GM18520 (cell line): ENCODE data around the gene SMPDL3A.

Experiments
- ATAC-seq: cut with Tn5 transposase; IDR thresholded peaks from one replicate; pipeline ENCODE4 v1.9.1; 2021; ENCODE audit not compliant: unreplicated experiment

Gene SMPDL3A

DNA sequence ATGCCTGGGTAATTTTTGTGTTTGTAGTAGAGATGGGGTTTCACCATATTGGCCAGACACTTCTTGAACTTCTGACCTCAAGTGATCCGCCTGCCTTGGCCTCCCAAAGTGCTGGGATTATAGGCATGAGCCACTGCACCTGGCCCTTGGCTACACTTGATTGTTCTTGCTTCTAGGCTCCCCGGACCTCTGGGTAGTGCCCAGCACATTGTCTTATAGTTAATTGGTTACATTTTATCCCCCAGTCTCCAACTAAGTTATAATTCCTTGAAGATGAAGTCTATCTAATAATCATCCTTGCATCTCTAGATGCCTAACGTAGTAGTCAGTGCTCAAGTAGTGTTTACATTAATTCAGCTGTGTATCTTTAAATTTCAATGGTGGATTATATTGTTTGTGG lies 11.8 kb downstream of the SMPDL3A start:
- ATAC-seq, result no peak

GRCh38 chr6:122801397-122801796 lies 12.3 kb downstream of the SMPDL3A start:
- no peak for ATAC-seq

GRCh38 chr6:122803171-122803661 lies 14.2 kb downstream of the SMPDL3A start:
- ATAC-seq, result no peak

DNA sequence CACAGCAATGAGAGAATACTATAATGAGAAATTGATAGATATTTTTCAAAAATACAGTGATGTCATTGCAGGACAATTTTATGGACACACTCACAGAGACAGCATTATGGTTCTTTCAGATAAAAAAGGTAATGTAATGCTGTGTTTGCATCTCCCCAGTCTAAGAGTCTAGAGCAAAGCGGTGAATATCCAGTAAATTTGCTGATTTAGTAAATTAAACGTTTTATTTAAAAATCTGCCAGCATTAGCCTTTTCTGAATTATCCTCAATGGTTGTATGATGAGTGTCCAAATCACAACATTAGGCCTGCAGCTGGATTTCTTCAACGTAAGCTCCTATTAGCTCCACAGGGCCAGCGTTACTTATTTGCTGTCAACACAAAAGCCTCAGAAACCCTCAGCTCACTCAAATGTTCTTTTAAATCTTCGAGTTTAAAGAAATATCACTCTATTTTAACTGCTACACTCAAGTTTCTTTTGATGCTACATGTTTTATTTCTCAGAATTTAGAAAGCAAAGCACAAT lies 16.0 kb downstream of the SMPDL3A start:
- no peak for ATAC-seq

GRCh38 chr6:122806291-122806690 lies 17.2 kb downstream of the SMPDL3A start:
- ATAC-seq, result no peak

DNA sequence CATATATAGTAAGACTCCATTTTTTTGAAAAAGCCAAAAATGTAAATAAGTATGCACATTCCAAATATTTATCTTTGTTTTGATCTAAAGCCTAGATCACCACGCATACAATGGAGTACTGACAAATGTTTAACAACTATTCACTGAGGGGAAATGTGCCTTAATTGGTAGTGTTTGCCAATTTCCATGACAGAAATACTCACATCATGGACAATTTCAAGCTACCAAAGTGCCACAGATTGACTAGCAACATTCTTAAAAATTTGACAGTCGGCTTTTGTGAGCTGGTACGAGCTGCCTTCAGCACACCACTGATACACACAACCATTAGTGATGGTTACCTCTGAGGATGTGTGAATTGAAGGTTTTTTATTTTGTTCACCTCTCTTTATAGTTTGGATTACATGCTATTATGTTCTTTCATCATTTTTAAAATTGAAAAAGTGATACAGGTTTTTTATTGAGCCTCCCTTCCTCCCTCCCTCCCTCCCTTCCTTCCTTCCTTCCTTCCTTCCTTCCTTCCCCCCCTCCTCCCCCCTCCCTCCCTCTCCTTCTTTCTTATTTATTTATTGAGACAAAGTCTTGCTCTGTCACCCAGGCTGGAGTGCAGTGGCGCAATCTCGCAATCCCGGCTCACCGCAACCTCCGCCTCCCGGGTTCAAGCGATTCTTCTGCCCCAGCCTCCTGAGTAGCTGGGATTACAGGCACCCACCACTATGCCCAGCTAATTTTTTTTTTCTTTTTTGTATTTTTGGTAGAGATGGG lies 19.2 kb downstream of the SMPDL3A start:
- ATAC-seq, result no peak

- no peak for ATAC-seq
Measured at GRCh38 chr6:122809001-122809400, 19.9 kb downstream of the SMPDL3A start.

GRCh38 chr6:122809691-122810090 lies 20.6 kb downstream of the SMPDL3A start:
- no peak for ATAC-seq

GRCh38 chr6:122810189-122810588 lies 21.1 kb downstream of the SMPDL3A start:
- no peak for ATAC-seq

DNA sequence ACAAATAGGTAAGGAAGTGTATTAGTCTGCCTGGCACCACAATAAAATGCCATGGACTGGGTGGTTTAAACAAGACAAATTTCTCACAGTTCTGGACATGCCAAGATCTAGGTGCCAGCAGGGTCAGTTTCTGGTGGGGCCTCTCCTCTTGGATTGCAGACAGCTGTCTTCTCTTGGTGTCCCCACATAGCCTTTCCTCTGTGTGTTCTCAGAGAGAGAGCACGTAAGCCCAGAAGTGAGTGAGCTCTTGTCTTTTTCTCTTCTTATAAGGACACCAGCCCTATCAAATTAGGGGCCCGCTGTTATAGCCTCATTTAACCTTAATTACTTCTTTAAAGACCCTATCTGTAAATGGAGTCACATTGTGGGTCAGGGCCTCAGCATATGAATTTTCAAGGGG lies 28.3 kb downstream of the SMPDL3A start:
- no peak for ATAC-seq

- ATAC-seq, result no peak
Measured at GRCh38 chr6:122817766-122818165, 28.7 kb downstream of the SMPDL3A start.

DNA sequence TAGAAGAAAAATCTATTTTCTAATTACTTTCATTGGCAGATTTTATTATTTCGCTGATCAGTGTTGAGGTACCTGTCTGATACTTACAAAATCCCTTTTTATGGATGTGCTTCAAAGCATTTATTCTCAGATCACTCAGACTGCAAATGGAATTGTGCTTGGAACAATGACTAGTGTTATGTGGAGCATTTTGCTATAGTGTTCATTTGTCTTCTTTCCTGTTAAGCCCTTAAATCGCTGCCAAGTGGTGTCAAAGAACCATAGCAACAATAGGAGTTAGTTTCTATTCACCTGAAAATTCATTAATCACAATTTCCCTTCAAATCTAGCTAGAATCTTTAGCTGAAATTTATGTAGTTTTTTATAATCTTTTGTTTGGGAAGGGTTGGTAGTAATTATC lies 29.8 kb downstream of the SMPDL3A start:
- no peak for ATAC-seq

- ATAC-seq, result no peak
Measured at GRCh38 chr6:122821095-122821494, 32.0 kb downstream of the SMPDL3A start.

GRCh38 chr6:122825163-122825562 lies 36.1 kb downstream of the SMPDL3A start:
- no peak for ATAC-seq

DNA sequence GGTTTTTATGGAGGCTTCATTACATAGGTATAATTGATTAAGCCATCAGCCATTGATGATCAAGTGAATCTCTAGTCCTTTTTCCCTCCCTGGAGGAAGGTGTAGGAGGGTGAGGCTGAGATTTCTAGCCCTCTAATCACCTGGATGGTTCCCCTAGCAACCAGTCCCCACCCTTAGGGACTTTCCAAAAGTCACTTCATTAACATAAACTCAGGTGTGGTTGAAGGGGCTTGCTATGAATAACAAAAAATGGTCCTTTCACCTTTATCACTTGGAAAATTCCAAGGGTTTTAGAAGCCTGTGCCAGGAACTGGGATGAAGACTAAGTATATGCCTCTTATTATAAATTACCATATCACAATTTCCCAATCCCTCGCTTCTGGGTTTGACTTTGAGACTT lies 40.4 kb downstream of the SMPDL3A start:
- ATAC-seq, result no peak

GRCh38 chr6:122831511-122831910 lies 42.5 kb downstream of the SMPDL3A start:
- ATAC-seq, result no peak

DNA sequence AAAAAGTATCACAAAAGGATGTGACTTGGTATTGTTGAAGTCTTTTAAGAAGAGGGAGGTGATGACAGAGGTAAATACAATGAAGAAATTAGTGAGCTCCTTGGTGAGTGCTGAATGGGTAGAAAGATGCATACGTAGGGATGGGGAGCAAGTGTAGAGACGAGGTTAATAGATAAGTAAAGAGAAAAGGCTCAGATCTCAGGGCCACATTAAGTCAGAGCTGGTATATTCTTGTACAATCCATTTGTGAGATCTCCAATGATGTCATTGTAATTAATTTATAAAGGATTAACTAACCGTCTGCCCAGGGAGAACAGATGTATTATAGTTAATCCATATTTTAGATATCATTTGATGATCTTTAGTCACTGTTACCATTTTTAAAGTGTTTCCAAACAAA lies 43.4 kb downstream of the SMPDL3A start:
- ATAC-seq, result no peak

DNA sequence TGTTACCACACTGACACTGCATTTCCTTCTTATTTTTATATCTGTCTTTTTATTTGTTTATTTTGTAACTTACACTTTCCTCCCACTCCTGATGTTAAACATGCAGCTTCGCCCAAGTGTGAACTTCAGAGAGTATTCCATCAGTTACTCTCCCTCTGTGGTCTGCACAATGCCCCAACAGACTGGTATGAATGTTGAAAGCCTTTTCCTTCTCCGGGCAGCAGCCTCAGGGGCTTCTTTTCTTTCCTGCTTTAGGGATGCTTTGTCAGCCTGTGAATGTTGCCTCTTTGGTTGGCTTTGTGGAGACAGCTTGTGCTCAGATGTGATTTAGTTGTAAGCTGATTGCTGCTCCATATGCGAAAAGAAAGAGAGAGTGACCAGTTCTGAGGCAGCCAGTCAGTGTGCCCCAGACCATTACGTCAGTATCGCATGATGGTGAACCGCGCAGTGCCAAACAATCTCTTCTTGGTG lies 44.0 kb downstream of the SMPDL3A start:
- ATAC-seq, result no peak

- ATAC-seq, result no peak
Measured at GRCh38 chr6:122838060-122838780, 49.2 kb downstream of the SMPDL3A start.

GRCh38 chr6:122839472-122839871 lies 50.4 kb downstream of the SMPDL3A start:
- peak; percentile 55 for ATAC-seq

- ATAC-seq, result no peak
Measured at GRCh38 chr6:122839906-122840305, 50.8 kb downstream of the SMPDL3A start.

DNA sequence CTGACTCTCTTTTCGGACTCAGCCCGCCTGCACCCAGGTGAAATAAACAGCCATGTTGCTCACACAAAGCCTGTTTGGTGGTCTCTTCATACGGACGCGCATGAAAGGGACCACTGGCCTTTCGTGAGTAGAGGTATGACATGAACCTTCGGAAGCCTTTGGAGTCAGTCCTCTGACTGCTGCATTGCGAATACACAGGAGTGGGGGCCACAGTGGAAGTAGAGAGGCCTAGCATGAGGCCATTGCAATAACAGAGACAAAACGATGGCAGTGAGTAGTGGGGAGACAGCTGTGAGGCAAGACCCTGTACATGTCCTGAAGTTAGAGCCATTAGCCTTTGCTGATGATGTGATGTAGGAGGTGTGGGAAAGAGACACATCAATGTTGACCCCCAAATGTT lies 56.4 kb downstream of the SMPDL3A start:
- no peak for ATAC-seq
